ENCODE data around the gene PRKN.

DNA sequence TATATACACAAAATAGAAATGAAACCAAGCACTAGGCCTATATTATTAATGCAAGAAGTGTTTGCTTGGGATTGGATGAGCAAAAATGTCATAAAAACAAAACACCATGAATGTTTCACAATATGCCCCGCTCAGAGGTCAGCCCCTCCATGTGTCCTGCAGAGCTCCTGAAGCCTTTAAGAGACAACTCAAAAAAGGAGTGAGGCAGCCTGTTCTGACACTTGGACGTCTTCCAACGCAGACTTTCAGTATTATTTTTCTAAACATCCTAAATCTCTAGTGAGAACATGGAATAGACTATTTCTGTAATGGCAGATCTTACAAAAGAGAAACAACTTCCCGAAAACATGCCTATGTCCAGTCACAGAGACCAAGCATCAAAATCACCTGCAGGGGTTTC is 322.6 kb downstream of the PRKN start:
- TF ChIP-seq EZH2 (IDR thresholded peaks at IDR 0.05; ENCODE audit: low read length, missing control alignments): no peak
- TF ChIP-seq, protein P1, sequence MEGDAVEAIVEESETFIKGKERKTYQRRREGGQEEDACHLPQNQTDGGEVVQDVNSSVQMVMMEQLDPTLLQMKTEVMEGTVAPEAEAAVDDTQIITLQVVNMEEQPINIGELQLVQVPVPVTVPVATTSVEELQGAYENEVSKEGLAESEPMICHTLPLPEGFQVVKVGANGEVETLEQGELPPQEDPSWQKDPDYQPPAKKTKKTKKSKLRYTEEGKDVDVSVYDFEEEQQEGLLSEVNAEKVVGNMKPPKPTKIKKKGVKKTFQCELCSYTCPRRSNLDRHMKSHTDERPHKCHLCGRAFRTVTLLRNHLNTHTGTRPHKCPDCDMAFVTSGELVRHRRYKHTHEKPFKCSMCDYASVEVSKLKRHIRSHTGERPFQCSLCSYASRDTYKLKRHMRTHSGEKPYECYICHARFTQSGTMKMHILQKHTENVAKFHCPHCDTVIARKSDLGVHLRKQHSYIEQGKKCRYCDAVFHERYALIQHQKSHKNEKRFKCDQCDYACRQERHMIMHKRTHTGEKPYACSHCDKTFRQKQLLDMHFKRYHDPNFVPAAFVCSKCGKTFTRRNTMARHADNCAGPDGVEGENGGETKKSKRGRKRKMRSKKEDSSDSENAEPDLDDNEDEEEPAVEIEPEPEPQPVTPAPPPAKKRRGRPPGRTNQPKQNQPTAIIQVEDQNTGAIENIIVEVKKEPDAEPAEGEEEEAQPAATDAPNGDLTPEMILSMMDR (conservative IDR thresholded peaks at IDR 0.05 in 1 of 2, IDR thresholded peaks at IDR 0.05 in 1 of 2; ENCODE audit: low read depth in 1 of 2, low read length in 2 of 2): no peak

Data from fibroblast of lung (primary cell).